Activated CD8-positive, alpha-beta memory T cell treated with anti-CD3 and anti-CD28 coated beads for 36 hours (primary cell): Measurements from ENCODE around the gene STAM. TPM values are rescaled to one million over a fixed set of nuclear protein-coding genes. Genes with fewer than 3 reads are reported as not detected.

Experiments
- CTCF ChIA-PET: fragments of 350-600 bp; sonication (Branson Sonifier 250); formaldehyde crosslinking; loops from one replicate; lab custom pipeline; 2021; ENCODE audit warnings: antibody characterized with exemption; lab: Charles Lee
- POLR2A ChIA-PET: fragments of 350-600 bp; sonication (Branson Sonifier 250); formaldehyde crosslinking; loops from one replicate; lab custom pipeline; 2021; ENCODE audit warnings: antibody characterized with exemption; lab: Charles Lee
- total RNA-seq, 2 experiments: library from RNA; stranded (reverse); gene quantifications; one replicate each; pipeline ENCODE4 v1.2.3, GENCODE V29; 2021

STAM gene
- total RNA-seq, 2 experiments from 2014 or later = 21.2 to 24.2 TPM

- CTCF ChIA-PET = interaction anchor here (1.1 kb wide), 1 partner anchor 204 kb away, joined by 3 read pairs; no protein-coding TSS in a partner anchor
- POLR2A ChIA-PET = interaction anchor here (1.2 to 2.2 kb wide), 2 partner anchors 26 to 414 kb away, joined by 4 to 14 read pairs; partner anchors contain the start of gene HACD1
These were observed 604 bp upstream of the STAM start for GRCh38 chr10:17643339-17643754.

GRCh38 chr10:17644485-17644943, 563 bp downstream of the STAM start:
- ChIA-PET POLR2A (interaction anchor here (0.5 to 2.2 kb wide), 4 partner anchors 25 to 621 kb away, joined by 3 to 14 read pairs (median 4); partner anchors contain the start of gene HACD1), CTCF (interaction anchor here (0.7 to 1.0 kb wide), 3 partner anchors 27 to 54 kb away, joined by 3 to 4 read pairs (median 3); no protein-coding TSS in a partner anchor)

- POLR2A ChIA-PET = interaction anchor here (0.7 kb wide), 1 partner anchor 11 kb away, joined by 5 read pairs; no protein-coding TSS in a partner anchor
These were observed 1.8 kb downstream of the STAM start for GRCh38 chr10:17645621-17646345.

GRCh38 chr10:17647326-17647725, 3.4 kb downstream of the STAM start:
- ChIA-PET POLR2A (interaction anchor here (0.7 kb wide), 1 partner anchor 403 kb away, joined by 3 read pairs; no protein-coding TSS in a partner anchor), CTCF (interaction anchor here (0.6 to 1.2 kb wide), 3 partner anchors 39 to 91 kb away, joined by 3 read pairs; no protein-coding TSS in a partner anchor)

More at GRCh38 chr10:17645621-17646345, 1.8 kb downstream of the STAM start:
- CTCF ChIA-PET = no interaction called here

- ChIA-PET POLR2A (no interaction called here), CTCF (interaction anchor here (0.5 to 1.2 kb wide), 4 partner anchors 87 to 418 kb away, joined by 3 to 6 read pairs (median 3); no protein-coding TSS in a partner anchor)
These were observed 4.5 kb downstream of the STAM start for GRCh38 chr10:17648243-17649035.

GRCh38 chr10:17649052-17649451, 5.1 kb downstream of the STAM start:
- ChIA-PET CTCF (interaction anchor here (0.7 kb wide), 1 partner anchor 418 kb away, joined by 3 read pairs; no protein-coding TSS in a partner anchor), POLR2A (no interaction called here)

GRCh38 chr10:17649836-17650235, 5.9 kb downstream of the STAM start:
- CTCF ChIA-PET = no interaction called here

GRCh38 chr10:17650416-17650815, 6.5 kb downstream of the STAM start:
- ChIA-PET POLR2A (no interaction called here), CTCF (no interaction called here)

More at GRCh38 chr10:17649836-17650235, 5.9 kb downstream of the STAM start:
- POLR2A ChIA-PET = no interaction called here

GRCh38 chr10:17651896-17652295, 7.9 kb downstream of the STAM start:
- ChIA-PET CTCF (no interaction called here), POLR2A (no interaction called here)

- POLR2A ChIA-PET = no interaction called here
- CTCF ChIA-PET = no interaction called here
These were observed 8.6 kb downstream of the STAM start for GRCh38 chr10:17652585-17652984.

- CTCF ChIA-PET = no interaction called here
- POLR2A ChIA-PET = no interaction called here
These were observed 11.1 kb downstream of the STAM start for GRCh38 chr10:17655009-17655408.

- ChIA-PET POLR2A (no interaction called here), CTCF (no interaction called here)
These were observed 11.7 kb downstream of the STAM start for GRCh38 chr10:17655567-17656146.

GRCh38 chr10:17657103-17657500, 13.2 kb downstream of the STAM start:
- ChIA-PET POLR2A (interaction anchor here (0.6 kb wide), 1 partner anchor 40 kb away, joined by 3 read pairs; no protein-coding TSS in a partner anchor), CTCF (no interaction called here)

GRCh38 chr10:17659365-17659764, 15.4 kb downstream of the STAM start:
- ChIA-PET POLR2A (no interaction called here), CTCF (no interaction called here)

- POLR2A ChIA-PET = no interaction called here
- CTCF ChIA-PET = no interaction called here
These were observed 17.0 kb downstream of the STAM start for GRCh38 chr10:17660921-17661320.

- POLR2A ChIA-PET = no interaction called here
- CTCF ChIA-PET = no interaction called here
These were observed 17.6 kb downstream of the STAM start for GRCh38 chr10:17661510-17661909.

GRCh38 chr10:17662193-17663138, 18.5 kb downstream of the STAM start:
- ChIA-PET CTCF (no interaction called here), POLR2A (no interaction called here)

- ChIA-PET CTCF (no interaction called here), POLR2A (no interaction called here)
These were observed 19.5 kb downstream of the STAM start for GRCh38 chr10:17663450-17663849.
